NCI-H69 (cell line): ENCODE data around the gene LRIT1.
A peak's percentile ranks its signal among the peaks of the same experiment; 100 is the strongest.
"Not testable (repeated sequence)": the region's sequence is repeated elsewhere in the genome, so short reads cannot be mapped to it uniquely, and the experiment has no call there.

Source experiments
- DNase-seq: peaks from one replicate; lab custom pipeline; 2025; lab: John Stamatoyannopoulos, UW

Gene LRIT1, protein sequence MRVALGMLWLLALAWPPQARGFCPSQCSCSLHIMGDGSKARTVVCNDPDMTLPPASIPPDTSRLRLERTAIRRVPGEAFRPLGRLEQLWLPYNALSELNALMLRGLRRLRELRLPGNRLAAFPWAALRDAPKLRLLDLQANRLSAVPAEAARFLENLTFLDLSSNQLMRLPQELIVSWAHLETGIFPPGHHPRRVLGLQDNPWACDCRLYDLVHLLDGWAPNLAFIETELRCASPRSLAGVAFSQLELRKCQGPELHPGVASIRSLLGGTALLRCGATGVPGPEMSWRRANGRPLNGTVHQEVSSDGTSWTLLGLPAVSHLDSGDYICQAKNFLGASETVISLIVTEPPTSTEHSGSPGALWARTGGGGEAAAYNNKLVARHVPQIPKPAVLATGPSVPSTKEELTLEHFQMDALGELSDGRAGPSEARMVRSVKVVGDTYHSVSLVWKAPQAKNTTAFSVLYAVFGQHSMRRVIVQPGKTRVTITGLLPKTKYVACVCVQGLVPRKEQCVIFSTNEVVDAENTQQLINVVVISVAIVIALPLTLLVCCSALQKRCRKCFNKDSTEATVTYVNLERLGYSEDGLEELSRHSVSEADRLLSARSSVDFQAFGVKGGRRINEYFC

DNA sequence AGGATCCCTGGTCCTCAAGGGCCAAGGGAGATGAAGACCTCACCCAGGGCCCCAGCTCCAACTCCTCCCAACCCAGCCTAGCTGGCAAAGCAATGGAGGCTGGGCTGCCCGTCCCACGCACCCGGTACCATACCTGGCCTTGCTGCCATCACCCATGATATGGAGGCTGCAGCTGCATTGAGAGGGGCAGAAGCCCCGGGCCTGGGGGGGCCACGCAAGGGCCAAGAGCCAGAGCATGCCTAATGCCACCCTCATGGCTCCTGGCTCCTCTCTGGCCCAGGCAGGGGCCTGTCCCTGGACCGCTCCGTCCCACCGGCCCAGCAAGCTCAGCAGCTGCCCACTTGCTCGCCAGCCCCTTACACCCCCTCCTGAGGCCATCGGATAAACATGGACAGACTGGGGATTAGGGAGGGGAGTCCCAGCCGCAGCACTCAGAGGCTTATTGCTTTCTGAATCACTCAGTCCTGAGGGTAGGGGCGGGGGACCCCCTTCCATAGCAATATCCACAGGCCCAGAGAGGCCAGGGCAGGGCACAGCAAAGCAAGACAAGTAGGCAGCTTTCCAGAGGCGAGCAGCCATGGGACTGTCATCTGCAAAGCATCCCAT lies at the start of gene LRIT1:
Gene LRIT1 (minus strand): TSS at position 362 of the 606 bp plus-strand sequence. CDS start 107 bp downstream, at position 255.
- no peak for DNase-seq

DNA sequence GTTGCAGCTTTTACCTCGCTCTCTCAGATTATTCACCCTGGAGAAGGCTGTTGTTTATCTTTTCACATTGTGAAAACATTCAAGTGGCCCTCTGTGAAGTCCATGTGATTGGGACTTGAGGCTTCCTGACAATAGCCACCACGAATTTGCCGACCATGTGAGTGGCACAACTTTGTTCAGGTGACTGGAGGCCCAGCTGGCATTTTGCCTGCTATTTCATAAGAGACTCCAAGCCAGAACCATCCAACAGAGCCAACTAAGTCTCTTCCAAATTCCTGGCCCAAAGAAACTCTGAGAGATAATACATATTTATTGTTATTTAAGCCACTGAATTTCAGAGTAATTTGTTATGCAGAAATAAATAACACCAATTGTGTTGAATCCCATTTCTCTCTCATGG lies 48.9 kb upstream of the LRIT1 start:
- DNase-seq, result no peak

DNA sequence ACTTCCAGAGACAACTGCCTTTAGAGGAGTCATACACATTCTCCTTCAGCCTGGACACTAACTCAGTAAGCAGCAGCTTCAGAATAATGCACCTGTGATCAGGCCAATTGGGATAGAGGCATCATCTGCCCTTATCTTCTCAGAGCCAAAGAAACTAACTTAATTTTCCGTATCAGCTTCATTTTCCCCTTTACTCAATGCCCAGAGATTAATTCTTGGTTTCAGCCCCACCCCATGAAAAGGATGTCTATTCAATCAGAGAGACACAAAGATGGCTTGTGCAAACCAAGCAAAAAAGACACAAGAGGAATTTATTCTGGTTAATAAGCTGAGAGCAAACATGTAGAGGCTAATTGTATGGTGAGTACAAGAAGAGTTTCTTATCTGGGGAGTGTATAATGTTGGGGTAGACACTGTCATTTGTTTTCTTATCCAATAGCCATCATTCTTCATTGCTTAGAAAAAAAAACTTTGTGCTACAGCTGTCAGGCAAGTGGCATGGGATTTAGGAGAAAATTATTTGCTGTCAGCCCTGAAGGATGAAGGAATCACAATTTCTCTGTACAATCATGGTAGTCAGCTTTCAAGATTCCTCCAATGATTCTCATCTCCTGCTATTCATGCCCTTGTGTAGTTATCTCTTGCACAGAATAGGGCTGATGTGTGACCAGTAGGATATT lies 48.3 kb upstream of the LRIT1 start:
- DNase-seq, result no peak

DNA sequence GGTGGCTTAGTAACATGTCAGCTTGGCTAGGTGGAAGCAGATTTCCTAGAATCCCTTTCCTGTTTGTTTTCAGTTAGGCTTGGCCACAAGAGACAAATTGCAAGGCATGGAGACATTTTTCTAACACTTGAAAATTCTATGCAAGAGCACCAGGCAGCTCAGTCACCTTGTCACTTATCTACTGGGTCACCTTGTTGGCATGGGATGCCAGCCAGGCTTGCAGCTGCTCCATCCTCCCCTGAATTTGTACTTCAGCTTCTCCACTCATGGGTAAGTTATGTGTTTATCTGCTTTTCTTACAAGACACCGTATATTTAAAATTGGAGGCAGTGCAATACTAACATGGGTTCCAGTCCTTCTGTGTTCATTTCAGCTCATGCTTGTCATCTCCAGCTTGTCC lies 46.8 kb upstream of the LRIT1 start:
- DNase-seq, result no peak

DNA sequence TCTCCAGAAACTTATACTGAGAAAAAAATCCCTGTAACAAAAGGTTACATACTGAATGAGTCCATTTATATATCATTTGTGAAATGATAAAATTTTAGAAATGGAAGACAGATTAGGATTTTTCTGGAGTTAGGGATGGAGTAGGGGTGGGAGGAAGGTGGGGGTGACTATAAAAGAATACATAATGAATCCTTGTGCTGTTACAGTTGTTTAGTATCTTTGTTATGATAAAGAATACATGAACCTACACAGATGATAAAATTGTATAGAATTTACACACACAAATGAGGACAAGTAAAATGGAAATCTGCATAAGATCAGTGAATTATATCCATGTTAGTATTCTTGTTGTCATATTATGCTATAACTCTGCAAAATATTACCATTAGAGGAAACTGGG lies 45.3 kb upstream of the LRIT1 start:
- DNase-seq, result no peak

DNA sequence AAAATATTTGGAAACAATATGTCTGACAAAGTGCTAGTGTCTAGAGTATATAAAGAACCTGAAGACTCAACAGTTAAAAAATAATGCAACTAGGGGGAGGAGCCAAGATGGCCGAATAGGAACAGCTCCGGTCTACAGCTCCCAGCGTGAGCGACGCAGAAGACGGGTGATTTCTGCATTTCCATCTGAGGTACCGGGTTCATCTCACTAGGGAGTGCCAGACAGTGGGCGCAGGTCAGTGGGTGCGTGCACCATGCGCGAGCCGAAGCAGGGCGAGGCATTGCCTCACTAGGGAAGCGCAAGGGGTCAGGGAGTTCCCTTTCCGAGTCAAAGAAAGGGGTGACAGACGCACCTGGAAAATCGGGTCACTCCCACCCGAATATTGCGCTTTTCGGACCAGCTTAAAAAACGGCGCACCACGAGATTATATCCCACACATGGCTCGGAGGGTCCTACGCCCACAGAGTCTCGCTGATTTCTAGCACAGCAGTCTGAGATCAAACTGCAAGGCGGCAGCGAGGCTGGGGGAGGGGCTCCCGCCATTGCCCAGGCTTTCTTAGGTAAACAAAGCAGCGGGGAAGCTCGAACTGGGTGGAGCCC lies 38.6 kb upstream of the LRIT1 start:
- not testable (repeated sequence) for DNase-seq

DNA sequence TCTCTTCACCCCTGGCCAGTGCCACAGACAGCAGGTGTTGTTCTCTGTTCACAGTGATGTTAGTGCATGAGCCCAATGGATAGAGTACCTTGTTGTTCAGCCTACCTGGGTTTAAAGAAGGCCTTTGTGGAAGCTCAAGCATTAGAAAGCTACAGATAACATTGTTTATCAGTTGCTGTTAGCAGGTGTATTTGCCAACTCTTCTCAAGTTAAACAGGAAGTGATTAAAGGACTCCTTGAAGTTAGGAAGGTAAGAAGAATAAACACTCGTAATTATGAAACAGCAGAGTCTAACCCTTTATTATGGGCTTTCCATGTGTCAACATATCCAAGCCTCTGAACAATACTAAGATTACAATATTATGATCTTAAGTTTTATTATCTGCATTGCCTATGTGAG lies 29.4 kb upstream of the LRIT1 start:
- DNase-seq, result peak; percentile 40

DNA sequence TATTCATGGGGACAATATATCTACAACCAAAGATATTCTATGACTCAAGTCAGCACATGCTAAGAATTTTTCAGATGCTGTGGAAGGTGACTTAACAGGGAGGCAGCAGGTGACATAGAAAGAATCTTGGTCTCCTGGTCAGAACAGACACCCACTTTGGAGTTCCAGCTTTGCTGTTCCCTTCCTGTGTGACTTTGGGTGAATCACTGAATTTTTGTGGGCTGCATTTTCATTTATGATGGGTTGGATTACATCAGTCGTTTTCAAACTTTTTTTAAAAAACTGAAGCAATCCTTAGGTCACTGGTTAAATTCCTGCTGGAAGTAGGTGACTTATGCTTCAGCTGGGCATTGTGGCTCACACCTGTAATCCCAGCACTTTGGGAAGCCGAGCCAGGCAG lies 28.4 kb upstream of the LRIT1 start:
- no peak for DNase-seq

DNA sequence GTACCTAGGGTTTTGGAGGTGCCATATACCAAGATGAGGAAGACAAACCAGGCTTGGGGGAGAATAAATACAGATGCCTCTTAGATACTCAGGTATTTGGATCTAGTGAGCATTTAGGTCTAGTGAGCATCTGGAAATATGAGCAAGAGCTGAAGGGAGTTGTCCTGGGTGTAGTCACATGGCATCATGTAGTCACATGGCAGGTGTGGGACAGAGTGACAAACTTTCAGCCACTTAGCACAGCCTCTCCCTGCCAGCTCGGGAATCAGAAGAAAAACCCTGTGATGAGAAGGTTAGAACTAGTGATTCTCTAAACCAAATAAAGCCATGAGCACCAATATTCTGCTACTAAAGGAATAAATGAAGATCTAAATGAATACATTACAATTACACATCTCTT lies 27.8 kb upstream of the LRIT1 start:
- DNase-seq, result no peak

DNA sequence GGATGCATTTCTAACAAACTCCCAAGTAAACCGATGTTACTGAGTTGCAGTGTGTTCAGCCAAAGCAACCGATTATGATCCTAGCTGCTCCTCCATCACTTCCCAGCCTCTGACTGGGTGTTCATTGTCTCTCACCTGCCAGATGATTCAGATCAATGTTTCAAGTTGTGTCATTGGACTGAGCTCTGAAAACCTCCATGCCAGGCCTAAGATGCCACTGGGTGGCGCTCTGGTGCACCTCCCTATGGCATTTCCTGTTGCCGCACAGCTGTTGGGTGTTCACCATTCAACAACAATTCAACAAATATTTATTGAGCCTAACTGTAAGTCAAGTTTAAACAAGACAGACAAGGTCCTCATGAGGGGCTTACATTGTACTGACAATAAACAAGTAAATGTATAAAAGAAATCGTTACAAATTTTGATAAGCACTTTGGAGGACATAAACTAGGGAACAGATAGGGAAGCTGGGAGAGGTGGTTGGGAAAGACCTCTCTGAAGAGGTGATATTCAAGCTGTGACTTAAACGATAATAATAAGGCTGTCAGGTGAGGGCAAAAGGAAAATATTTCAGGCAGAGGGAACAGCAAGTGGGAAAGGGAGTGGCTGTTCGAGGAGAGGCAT lies 26.3 kb upstream of the LRIT1 start:
- DNase-seq, result peak; percentile 46

DNA sequence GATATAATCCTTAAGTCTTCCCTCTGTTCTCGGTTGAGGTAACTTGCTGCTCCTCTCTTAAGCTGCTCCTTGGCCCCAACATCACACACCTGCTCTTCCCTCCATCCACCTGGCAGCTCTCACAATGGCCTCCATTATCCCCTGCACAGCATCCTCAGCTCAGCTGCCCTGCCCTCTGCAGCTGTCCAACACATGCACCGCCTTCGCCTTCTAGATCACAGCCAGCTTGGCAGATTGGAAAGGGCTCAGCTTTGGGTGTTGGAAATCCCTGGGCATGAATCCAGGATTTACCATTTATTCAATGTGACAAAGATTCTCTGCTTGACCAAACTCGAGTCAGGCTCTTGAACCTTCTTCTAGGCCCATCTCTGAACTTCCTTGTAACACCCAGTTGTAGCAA lies 24.1 kb upstream of the LRIT1 start:
- DNase-seq, result peak; percentile 47

DNA sequence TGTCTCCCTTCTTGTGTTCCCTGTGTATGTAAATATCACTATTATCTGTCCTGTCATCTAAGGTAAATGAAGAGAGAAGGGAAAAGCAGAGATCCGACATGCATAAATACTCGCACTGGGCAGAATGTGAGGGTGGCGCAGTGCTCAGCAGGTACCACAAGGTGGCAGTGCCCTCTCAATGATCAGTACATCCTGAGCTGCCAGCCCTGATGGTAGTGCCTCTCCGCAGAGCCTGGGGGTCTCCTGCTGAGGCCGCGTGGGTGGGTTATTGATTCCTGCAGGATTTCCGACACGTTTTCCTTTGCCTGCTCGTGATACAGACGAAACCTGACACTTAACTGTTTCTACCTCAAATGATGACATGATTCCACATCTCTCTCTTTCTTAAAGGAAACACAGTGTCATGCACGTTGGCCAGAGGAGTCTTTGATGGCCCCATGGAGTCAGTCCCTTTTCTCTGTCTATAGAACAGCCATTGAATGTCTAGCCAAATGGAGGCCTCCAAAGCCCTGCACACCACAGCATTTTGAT lies 23.3 kb upstream of the LRIT1 start:
- peak; percentile 63 for DNase-seq

DNA sequence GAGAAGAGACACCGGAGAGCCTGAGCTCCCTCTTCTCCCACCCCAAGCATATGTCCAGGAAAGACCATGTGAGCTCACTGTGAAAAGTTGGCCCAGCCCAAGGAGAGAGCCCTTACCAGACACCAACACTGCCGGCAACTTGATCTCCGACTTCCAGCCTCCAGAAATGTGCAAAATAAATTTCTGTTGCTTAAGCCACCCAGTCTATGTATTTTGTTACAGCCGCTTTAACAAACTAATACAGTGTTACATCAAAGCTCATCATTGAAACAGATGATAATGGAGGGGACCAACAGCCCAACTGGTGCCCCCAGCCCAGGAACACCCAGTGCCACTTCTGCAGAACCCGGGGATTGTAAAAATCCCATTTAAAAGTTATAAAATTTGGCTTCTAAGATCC lies 22.4 kb upstream of the LRIT1 start:
- DNase-seq, result no peak

DNA sequence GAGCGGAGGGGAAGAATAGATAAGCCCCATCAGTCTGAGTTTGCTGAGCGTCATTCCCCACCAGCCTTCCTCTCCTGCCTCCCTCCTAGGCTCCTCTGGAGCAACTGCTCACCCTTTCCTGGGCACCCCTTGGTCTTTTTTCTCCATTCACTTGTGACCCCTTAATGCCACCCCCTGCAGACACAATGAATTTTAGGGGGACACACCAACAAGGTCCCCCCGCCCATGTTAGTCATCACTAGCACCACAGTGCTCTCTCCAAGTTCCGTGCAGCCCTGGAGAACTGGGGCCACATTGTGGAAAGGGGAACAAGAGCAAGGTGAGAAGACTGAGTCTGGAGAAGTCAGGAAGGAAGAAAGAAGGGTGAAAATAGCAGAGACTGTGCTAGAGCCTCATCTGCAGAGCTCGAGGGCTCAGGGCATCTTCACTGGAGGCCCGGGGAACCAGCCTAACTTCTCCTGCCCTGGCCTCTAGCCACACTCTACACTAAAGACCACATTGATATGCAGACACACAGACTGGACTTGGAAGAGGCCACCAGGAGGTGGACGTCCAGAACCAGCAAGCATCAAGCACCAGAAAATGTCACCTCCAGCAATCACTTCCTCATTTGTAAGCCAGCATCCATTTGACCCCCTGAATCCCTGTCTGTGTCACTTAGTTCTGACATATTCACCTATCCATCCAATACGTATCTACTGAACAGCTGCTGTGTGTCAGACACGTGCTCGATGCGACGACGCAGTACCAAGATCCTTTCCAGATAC lies 21.0 kb upstream of the LRIT1 start:
- DNase-seq, result no peak

DNA sequence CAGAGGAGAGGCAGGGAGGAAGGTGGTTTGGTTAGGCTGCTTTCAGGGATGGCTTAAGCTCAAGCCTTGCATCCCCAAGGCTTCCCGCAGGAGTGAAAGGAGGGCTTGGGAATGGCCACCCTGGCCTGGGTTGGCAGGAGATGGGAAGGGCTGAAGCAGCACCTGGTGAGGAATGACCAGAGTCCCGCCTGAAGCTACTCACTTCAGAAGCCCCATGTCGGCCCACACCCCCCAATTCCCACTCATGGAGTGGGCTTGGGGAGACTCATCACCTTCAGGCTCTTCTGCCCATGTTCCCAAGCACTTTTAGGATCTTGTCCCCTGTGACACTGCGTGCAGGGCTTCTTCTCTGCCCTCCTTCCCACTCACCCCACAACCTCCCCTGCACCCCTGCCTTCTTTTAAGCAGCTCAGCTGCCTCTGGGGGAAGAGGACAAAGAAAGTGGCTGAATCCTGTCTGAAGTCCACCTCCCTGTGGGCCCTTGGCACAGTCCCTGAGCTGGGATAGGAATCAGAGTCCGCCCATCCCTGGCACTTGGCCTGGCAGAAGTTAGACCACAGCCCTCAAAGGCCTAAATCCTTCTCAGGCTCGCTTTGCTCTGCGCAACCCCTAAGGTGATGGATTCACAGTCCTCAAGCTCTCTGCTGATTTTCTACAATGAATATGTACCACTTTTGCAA lies 20.0 kb upstream of the LRIT1 start:
- DNase-seq, result no peak

DNA sequence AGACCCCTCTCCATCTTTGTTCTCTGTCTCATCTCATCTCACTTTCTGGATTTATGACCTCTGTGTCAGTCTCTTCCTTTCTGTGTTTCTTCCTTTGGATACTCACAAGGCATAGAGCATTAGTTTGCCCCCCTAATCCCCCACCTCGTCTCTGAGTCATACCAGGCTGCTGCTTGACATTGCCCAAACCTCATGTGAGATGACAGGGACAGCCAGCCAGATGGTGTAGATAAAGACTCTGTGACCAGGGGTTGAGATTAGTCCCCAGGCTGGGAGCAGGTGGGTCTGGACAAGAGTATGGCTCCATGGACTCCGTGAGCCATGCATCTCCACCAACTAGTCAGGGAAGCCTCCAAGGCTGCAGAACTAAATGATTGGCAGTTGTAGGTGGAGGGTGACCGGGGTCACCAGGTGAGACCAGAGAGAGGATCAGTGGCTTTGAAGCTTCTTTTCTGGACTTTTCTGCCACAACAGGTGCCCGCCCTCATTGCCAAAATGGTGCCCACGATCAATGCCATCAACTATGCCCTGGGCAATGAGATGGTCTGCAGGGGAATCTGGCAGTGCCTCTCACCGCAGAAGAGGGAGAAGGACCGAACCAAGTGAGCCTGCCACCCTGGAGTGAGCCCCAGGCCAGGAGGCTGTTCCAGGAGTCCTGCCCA lies 16.8 kb upstream of the LRIT1 start:
- no peak for DNase-seq

DNA sequence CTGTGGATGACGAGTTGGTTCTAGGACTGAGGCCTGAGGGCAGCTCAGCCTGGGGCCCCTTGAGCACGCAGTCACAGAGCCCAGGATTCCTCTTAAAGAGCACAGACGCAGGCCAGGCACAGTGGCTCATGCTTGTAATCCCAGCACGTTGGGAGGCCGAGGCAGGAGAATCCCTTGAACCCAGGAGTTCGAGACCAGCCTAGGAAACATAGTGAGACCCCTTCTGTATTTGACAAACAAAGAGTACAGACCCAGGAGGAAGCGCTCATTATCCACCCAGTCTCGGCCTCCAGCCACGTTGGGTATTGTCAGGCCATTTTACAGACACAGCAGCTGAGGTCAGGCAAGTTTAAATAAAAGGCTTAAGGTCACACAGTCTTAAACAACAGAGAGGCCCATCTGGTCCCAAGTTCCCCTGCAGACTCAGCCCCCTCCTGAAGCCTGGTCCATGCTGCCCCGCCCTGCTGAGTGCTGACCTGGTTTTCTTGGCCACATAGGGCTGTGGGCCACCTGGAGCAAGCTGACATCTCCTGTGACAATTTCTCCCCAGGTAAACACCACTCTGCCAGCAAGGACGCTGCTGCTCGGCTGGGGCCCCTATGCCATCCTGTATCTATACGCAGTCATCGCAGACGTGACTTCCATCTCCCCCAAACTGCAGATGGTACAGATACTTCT lies 16.1 kb upstream of the LRIT1 start:
- DNase-seq, result no peak

DNA sequence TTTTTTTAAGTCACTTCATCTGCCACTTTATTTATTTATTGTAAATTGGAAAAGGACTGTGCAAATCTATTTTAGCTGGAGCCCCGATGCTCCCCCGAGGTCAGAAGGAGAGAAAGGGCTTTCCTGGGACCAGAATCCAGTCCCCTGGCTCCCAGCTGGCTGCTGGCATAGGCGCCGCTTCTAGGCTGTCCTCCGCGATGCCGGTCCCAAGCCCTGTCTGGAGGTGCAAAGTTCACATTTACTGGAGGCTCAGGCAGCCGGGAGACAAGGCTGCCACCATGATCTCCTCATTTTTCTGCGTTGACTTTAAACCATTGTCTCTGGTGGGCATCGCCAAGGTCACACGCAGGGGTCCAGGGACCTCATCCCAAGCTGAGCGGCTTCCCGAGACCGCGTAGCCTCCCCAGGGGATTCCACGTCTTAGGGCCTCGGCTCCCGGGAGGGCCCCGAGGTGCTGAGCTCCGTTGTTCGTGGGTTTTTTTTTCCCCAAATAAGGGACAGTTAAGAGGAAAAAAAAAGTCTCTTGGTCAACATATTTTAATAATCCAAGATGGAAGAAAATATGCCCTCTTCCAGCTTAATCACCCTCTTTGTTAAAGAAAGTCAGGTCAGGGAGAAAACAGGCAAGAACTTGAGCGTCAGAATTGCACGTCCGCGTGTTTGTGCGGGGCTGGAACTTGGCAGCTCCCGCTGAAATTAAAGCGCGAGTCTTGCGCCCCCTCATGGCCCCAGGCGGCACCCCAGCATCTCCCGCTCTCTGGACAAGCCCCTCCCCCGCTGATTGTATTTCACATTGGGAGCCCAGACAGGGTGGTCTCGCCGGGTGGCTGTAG lies 15.4 kb upstream of the LRIT1 start:
- DNase-seq, result peak; percentile 1
